KOPT-K1 (cell line): ENCODE results near the gene VSTM2A.

Experiments
- H3K27ac ChIP-seq: fragments of 200-600 bp; sonication (generic); 2 replicates; pipeline ENCODE4 v1.5.1; 2016; ENCODE audit warnings: antibody characterized with exemption, mild to moderate bottlenecking, low read depth, low read length; ENCODE audit not compliant: poor library complexity, severe bottlenecking
- H3K36me3 ChIP-seq: fragments of 200-600 bp; sonication (generic); 2 replicates; pipeline ENCODE4 v1.5.1; 2017; ENCODE audit warnings: antibody characterized with exemption, mild to moderate bottlenecking, low read length, moderate library complexity; ENCODE audit not compliant: insufficient read depth
- H3K9me3 ChIP-seq: fragments of 200-600 bp; sonication (generic); 2 replicates; pipeline ENCODE4 v1.5.1; 2017; ENCODE audit warnings: antibody characterized with exemption, low read length, mild to moderate bottlenecking; ENCODE audit not compliant: insufficient read depth, poor library complexity, severe bottlenecking

VSTM2A gene

DNA sequence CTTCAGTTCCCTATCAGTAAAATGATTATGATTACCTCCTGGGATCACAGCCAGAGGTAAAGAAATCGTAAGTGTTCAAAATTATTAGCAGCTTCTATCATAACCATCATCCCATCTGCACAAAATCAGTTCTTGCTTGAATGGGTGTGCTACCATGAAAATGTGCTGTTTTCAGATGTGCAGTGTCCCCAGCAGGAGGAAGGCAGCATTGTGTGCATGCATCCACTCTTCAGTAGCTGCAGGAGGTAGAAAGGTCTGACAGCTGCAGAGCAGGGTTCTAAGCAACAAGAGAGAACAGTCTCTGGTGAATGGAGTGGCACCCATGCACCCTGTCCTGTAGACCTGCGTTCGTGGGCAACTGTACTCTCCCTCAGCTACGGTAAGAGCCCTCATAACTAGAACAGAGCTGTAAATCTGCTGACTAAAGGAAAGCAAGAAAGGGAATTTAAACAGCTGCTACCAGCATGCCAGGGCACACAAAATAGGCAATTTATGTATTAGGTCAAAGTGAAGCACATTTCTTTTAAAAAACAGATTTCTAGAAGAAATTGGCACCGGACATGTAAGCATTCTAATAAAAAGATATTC, 21.2 kb downstream of the VSTM2A start:
- H3K9me3 ChIP-seq = no peaks in the 10 kb centered on the region
- H3K27ac ChIP-seq = no peak overlapping the region

GRCh38 chr7:54565432-54565831, 23.3 kb downstream of the VSTM2A start:
- Histone ChIP-seq H3K9me3 (no peaks in the 10 kb centered on the region), H3K36me3 (no peaks in the 10 kb centered on the region), H3K27ac (no peak overlapping the region)

More for the DNA sequence above, 21.2 kb downstream of the VSTM2A start:
- no peaks in the 10 kb centered on the region for H3K36me3 ChIP-seq

- Histone ChIP-seq H3K27ac (no peak overlapping the region), H3K9me3 (no peaks in the 10 kb centered on the region), H3K36me3 (no peaks in the 10 kb centered on the region)
Measured at GRCh38 chr7:54581511-54581910, 39.3 kb downstream of the VSTM2A start.

- H3K36me3 ChIP-seq = no peaks in the 10 kb centered on the region
- no peaks in the 10 kb centered on the region for H3K9me3 ChIP-seq
- H3K27ac ChIP-seq = no peak overlapping the region
Measured at GRCh38 chr7:54591404-54592386, 49.5 kb downstream of the VSTM2A start.

- Histone ChIP-seq H3K36me3 (no peaks in the 10 kb centered on the region), H3K9me3 (no peaks in the 10 kb centered on the region), H3K27ac (no peak overlapping the region)
Measured at GRCh38 chr7:54596747-54597146, 54.6 kb downstream of the VSTM2A start.

- H3K36me3 ChIP-seq = no peaks in the 10 kb centered on the region
Measured at GRCh38 chr7:54615537-54615936, 73.4 kb downstream of the VSTM2A start.

More at GRCh38 chr7:54615537-54615936, 73.4 kb downstream of the VSTM2A start:
- Histone ChIP-seq H3K9me3 (no peaks in the 10 kb centered on the region), H3K27ac (no peak overlapping the region)
